Measurements from ENCODE around the gene PLCD3. TPM values are rescaled to one million over a fixed set of nuclear protein-coding genes. Genes with fewer than 3 reads are reported as not detected.

The PLCD3 gene
- total and polyA plus RNA-seq, 10 of the 15 experiments (the other 5 are each of a cell fraction or from before 2014, with no cell fraction given): 0.02 to 1.6 (median 0.44) TPM

DNA sequence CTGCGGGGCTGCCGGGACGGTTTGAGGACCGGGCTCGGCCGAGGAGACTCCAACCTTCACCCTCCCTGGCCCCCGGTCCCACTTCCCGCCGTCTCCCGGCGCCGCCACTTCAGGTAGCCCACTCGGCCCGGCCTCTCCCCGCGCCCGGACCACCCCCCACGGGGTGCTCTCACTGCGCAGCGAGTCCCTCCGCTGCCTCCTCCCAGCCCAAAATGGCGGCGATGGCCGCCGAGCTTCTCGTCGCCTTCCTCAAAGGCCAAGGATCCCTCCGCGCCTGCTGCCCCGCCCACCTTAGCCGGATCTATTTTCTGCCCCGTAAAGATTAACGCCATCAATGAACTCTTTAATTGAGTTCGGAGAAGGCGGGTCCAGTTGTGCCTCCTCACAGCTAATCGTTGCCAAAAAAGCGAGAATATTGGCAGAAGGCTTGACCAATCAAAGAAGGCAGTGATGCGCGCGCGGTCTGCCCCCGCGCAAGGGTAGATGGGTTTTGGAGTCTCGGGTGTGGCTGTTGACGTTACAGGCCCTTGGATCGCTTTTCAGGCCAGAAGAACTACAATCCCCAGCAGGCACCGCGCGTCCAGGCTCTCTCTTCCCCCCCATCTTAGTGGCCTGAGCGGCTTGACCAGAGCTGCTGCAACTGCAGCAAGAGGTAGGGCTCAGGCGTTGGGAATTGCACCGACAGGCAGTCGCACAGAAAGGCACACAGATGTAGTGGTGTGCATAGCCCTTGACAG is 29.1 kb upstream of the PLCD3 start, which contains the start of gene HEXIM2 (continued):
- TF ChIP-seq CBX3 (IDR thresholded peaks at IDR 0.05; ENCODE audit: borderline replicate concordance, low read depth) (no peak), NR2C1 (IDR thresholded peaks at IDR 0.05) (peak; percentile 90)
- TF ChIP-seq, protein P1, sequence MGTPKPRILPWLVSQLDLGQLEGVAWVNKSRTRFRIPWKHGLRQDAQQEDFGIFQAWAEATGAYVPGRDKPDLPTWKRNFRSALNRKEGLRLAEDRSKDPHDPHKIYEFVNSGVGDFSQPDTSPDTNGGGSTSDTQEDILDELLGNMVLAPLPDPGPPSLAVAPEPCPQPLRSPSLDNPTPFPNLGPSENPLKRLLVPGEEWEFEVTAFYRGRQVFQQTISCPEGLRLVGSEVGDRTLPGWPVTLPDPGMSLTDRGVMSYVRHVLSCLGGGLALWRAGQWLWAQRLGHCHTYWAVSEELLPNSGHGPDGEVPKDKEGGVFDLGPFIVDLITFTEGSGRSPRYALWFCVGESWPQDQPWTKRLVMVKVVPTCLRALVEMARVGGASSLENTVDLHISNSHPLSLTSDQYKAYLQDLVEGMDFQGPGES (IDR thresholded peaks at IDR 0.05): peak; percentile 87; the same call in 1 of the 2 replicates
- TF ChIP-seq, protein P2, sequence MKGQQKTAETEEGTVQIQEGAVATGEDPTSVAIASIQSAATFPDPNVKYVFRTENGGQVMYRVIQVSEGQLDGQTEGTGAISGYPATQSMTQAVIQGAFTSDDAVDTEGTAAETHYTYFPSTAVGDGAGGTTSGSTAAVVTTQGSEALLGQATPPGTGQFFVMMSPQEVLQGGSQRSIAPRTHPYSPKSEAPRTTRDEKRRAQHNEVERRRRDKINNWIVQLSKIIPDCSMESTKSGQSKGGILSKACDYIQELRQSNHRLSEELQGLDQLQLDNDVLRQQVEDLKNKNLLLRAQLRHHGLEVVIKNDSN (IDR thresholded peaks at IDR 0.05; ENCODE audit: borderline replicate concordance, extremely low read length, insufficient read depth, low read depth, low read length): no peak

DNA sequence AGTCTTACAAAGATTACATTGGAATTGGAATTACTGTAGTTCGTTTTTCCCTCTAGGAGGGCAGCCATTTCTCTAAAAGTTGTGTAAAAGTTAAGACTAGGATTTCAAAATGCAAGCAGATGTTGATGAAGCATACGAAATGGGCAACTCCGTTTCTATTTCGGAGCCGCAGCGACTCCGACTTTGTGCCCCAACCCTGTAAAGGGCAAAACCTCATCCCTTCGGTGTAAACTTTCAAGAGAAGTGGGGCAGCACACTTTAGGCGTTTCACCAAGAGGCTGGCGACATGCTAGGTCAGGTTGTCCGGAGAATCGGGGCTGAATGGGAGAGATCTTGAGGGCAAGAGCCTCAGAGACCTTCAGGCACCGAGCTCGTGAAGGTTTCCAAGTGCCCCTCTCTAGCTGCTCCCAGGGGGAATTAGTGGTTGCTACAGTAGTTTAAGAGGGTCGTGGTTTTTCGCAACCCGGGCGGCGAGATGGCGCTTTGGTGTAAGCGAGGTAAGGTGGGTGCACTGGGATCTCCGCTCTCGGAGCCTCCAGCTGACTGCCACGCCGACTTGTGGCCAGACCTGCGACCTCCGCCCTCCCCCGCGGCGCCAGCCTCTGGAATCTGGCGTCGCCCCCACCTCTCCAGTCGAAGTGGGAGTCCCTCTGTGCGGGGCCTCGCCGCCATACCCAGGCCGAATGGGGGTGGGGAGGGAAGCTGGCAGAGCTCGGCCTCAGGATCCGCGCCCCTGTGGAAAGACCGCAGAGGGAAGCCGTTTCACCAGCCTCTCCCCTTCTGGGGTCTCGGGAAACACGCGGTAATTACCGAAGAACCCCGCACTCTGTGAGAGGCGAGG is 28.4 kb upstream of the PLCD3 start:
- ATAC-seq (peak; percentile 52), DNase-seq (ENCODE audit: low read depth, low spot score) (no peak), FAIRE-seq (no peak)
- Histone ChIP-seq H3K9me3 (replicated peaks; ENCODE audit: control insufficient read depth, insufficient read depth, low read length) (no peaks in the 10 kb centered on the region), H4K20me1 (ENCODE audit: control insufficient read depth, insufficient read depth) (no peaks in the 10 kb centered on the region), H2AFZ (ENCODE audit: control insufficient read depth, low read depth, low read length) (peak overlapping the region; percentile 30; the same call in 1 of the 2 replicates), H3K4me1 (ENCODE audit: control insufficient read depth, insufficient read depth, low read length) (peaks cover 8% of the 10 kb centered on the region), H3K9ac (ENCODE audit: control insufficient read depth, insufficient read depth, low read length) (peak overlapping the region; percentile 100), H3K36me3 (ENCODE audit: control insufficient read depth in 2 of 2, insufficient read depth in 2 of 2, low read length in 1 of 2) (no peaks in the 10 kb centered on the region), H3K4me3 (peak overlapping the region; percentile 86), H3K4me2 (ENCODE audit: control insufficient read depth, insufficient read depth) (peak overlapping the region; percentile 85), H3K27me3 (replicated peaks in 1 of 2; ENCODE audit: control insufficient read depth in 2 of 2, insufficient read depth in 2 of 2, low read length in 1 of 2) (no peaks in the 10 kb centered on the region), H3K27ac (ENCODE audit: control insufficient read depth, insufficient read depth) (peak overlapping the region; percentile 98), H3K79me2 (ENCODE audit: control insufficient read depth, insufficient read depth, low read length) (peaks cover 40% of the 10 kb centered on the region)
- BruUV-seq (replicated peaks): TSS peak; percentile 77
- ChIA-PET SMC1A (ENCODE audit: uncharacterized antibody, unreplicated experiment) (interaction anchor here (0.6 to 6.4 kb wide), 11 partner anchors 10 to 250 kb away, joined by 3 to 114 read pairs (median 5); partner anchors contain the start of genes ACBD4 and HEXIM1), POLR2A (interaction anchor here (0.6 to 6.6 kb wide), 13 partner anchors 10 to 1001 kb away, joined by 3 to 239 read pairs (median 4); partner anchors contain the start of gene HEXIM1), RAD21 (ENCODE audit: unreplicated experiment) (interaction anchor here (0.7 to 4.7 kb wide), 10 partner anchors 11 to 156 kb away, joined by 3 to 100 read pairs (median 4); partner anchors contain the start of genes ACBD4, HEXIM1 and MAP3K14), CTCF (interaction anchor here (0.8 to 7.4 kb wide), 11 partner anchors 10 to 381 kb away, joined by 3 to 199 read pairs (median 5); partner anchors contain the start of genes ACBD4 and HEXIM1)
- in situ Hi-C loops (cut with MboI) (no loop called here), intact Hi-C loops (cut with micrococcal nuclease; ENCODE audit: unreplicated experiment) (loop anchor here (1.0 kb wide), 1 partner anchor 12 kb away; the partner anchor contains the start of gene HEXIM1)
- under 1% methylated on average over 45 of the region's 48 CpGs for WGBS (ENCODE audit: insufficient coverage, insufficient replicate concordance, low lambda C conversion rate, missing lambda C conversion rate)
- no peak for TF ChIP-seq KAT2A (conservative IDR thresholded peaks at IDR 0.05; ENCODE audit: control insufficient read depth, low read depth, low read length)
- peak in 1 of 2 experiments; percentile 35; a peak in 1 of 3 replicates for TF ChIP-seq EGR1 (IDR thresholded peaks at IDR 0.05; ENCODE audit: borderline replicate concordance in 1 of 2, low read depth in 2 of 2, low read length in 2 of 2)
- TF ChIP-seq POLR2AphosphoS5 (IDR thresholded peaks at IDR 0.05; ENCODE audit: low read length): peak; percentile 89
- TF ChIP-seq ZBED1 (IDR thresholded peaks at IDR 0.05; ENCODE audit: borderline replicate concordance): no peak
- no peak for TF ChIP-seq ASH2L (IDR thresholded peaks at IDR 0.05; ENCODE audit: borderline replicate concordance, low read depth)
- TF ChIP-seq, protein P3, sequence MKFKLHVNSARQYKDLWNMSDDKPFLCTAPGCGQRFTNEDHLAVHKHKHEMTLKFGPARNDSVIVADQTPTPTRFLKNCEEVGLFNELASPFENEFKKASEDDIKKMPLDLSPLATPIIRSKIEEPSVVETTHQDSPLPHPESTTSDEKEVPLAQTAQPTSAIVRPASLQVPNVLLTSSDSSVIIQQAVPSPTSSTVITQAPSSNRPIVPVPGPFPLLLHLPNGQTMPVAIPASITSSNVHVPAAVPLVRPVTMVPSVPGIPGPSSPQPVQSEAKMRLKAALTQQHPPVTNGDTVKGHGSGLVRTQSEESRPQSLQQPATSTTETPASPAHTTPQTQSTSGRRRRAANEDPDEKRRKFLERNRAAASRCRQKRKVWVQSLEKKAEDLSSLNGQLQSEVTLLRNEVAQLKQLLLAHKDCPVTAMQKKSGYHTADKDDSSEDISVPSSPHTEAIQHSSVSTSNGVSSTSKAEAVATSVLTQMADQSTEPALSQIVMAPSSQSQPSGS (IDR thresholded peaks at IDR 0.05; ENCODE audit: low read length): 0 out of 2 replicates have a peak, but pooled peaks have one; percentile 12
- TF ChIP-seq POLR2A (IDR thresholded peaks at IDR 0.05; ENCODE audit: low read depth, low read length): peak; percentile 74; the same call in 1 of the 2 replicates
- TF ChIP-seq IKZF2 (IDR thresholded peaks at IDR 0.05): peak in 1 of 2 experiments; percentile 65; a peak in 2 of 4 replicates
- TF ChIP-seq, protein P4, sequence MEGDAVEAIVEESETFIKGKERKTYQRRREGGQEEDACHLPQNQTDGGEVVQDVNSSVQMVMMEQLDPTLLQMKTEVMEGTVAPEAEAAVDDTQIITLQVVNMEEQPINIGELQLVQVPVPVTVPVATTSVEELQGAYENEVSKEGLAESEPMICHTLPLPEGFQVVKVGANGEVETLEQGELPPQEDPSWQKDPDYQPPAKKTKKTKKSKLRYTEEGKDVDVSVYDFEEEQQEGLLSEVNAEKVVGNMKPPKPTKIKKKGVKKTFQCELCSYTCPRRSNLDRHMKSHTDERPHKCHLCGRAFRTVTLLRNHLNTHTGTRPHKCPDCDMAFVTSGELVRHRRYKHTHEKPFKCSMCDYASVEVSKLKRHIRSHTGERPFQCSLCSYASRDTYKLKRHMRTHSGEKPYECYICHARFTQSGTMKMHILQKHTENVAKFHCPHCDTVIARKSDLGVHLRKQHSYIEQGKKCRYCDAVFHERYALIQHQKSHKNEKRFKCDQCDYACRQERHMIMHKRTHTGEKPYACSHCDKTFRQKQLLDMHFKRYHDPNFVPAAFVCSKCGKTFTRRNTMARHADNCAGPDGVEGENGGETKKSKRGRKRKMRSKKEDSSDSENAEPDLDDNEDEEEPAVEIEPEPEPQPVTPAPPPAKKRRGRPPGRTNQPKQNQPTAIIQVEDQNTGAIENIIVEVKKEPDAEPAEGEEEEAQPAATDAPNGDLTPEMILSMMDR (IDR thresholded peaks at IDR 0.05 in 2 of 3, conservative IDR thresholded peaks at IDR 0.05 in 1 of 3; ENCODE audit: control insufficient read depth in 2 of 3, extremely low read depth in 1 of 3, insufficient read depth in 1 of 3, low read depth in 3 of 3, low read length in 3 of 3): peak in 1 of 3 experiments; percentile 26; a peak in 1 of 6 replicates
